Measurements from ENCODE around the gene ACTR3. TPM values are rescaled to one million over a fixed set of nuclear protein-coding genes. Genes with fewer than 3 reads are reported as not detected.

ACTR3 gene
- total and polyA plus RNA-seq, 2 of the 8 experiments (the other 6 are each of a cell fraction or from before 2014, with no cell fraction given): 51.7 to 184 TPM

- TF ChIP-seq CHD7 (IDR thresholded peaks at IDR 0.05; ENCODE audit: insufficient replicate concordance, low read length) (no peak), PHF8 (conservative IDR thresholded peaks at IDR 0.05; ENCODE audit: low read depth, low read length) (no peak), TEAD4 (IDR thresholded peaks at IDR 0.05; ENCODE audit: low read depth, low read length) (no peak), NRF1 (IDR thresholded peaks at IDR 0.05; ENCODE audit: low read depth, low read length) (no peak), TCF12 (IDR thresholded peaks at IDR 0.05; ENCODE audit: low read depth, low read length) (no peak), ZNF274 (IDR thresholded peaks at IDR 0.05; ENCODE audit: borderline replicate concordance, extremely low read depth, low read length) (no peak), KDM1A (IDR thresholded peaks at IDR 0.05; ENCODE audit: borderline replicate concordance, low read length) (no peak), CREB1 (IDR thresholded peaks at IDR 0.05) (no peak)
Observed at GRCh38 chr2:113888641-113889470, 1.0 kb upstream of the ACTR3 start (continued).
